GM19023 (cell line): ENCODE data around the gene LRP1B.
"Not testable (repeated sequence)": the region's sequence is repeated elsewhere in the genome, so short reads cannot be mapped to it uniquely, and the experiment has no call there.

Source experiments
- ATAC-seq: cut with Tn5 transposase; IDR thresholded peaks from one replicate; pipeline ENCODE4 v1.9.1; 2021; ENCODE audit warnings: mild to moderate bottlenecking, moderate library complexity; ENCODE audit not compliant: unreplicated experiment

The LRP1B gene

DNA sequence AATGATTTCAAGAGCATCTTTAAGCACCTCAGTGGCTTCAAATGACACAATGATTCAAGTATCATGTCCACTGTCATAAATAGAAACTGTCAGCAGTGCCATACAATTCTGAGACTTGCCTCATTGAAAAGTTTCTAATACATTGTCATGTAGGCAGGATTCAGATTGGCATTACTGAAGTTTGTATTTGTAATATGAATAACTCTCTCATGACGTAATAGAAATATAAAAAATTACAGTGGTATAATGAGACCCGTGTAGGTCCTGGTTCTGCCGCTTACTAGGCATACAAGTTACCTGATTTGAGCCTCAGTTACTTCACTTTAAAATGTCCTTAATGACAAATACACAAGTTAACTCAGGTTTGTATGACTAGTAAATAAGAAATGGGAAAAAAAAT, 1814.5 kb downstream of the LRP1B start:
- no peak for ATAC-seq

DNA sequence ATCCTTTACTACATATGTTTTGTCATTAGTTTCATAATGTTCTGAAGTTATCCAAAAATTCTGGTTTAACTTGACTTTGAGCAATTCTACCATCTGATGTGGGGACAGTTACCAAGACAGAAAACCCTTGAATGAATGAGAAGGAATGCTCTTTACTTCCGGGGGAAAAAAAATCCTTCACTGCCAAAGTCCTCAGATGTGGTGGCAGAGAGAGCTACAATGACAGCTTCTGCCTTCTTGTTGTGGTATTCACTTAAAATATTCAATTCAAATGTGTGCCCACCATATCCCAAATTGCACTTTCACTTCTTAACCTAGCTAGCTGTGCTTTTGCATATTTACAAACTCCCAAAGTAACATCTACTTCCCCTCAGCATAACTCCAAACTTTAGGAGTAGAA, 1818.9 kb downstream of the LRP1B start:
- no peak for ATAC-seq

DNA sequence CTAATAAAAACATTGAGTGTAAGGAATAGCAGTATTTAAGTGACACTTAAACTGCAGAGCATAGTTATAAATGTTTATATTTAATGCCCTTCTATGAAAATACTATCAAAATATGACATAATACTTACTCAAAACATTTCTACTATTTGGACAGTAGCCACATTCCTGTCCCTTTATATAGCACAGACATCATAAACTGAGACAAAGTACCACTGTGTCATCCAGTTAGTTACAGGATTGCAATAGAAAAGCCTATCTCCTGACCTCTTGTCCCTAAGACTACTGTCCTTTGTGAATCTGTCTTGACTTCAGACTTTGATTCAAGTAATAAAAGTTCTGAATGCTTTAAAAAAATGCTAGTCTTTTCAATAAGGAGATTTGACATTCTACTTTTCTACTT, 1822.1 kb downstream of the LRP1B start:
- ATAC-seq: no peak

DNA sequence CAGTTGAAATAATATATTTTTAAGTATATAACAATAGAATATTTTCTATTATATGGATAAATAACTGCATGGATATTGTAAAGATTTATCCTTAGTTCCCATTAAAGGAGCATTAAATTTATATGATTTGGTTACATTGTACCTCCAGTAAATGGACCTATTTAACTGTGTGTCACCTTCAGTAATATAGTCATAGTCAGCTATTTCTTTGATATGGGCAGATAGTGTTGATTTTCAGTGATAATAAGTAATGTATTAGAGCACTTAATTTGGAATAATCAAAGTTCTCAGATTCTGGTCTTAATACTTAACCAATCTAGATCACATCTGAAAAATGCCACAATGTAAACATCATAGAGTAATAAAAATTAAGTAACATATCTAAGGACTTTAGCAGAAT, 1823.3 kb downstream of the LRP1B start:
- ATAC-seq: no peak

DNA sequence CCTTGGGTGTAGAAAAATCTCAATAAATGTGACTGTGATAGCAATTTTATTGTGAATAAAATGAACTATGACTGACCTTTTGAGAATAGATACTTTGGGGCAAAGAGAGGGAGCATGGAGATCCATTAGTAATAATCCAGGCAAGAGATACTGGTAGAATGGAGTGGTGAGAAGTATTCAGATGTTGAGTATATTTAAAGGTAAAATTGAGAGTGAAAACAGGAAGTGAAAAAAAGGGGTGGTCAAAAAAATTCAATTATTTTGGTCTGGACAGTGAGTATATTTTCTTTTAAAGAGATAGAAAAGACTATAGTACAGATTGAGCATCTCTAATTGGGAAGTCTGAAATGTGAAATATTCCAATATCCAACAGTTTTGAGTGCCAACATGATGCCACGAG, 1835.0 kb downstream of the LRP1B start:
- ATAC-seq: no peak

DNA sequence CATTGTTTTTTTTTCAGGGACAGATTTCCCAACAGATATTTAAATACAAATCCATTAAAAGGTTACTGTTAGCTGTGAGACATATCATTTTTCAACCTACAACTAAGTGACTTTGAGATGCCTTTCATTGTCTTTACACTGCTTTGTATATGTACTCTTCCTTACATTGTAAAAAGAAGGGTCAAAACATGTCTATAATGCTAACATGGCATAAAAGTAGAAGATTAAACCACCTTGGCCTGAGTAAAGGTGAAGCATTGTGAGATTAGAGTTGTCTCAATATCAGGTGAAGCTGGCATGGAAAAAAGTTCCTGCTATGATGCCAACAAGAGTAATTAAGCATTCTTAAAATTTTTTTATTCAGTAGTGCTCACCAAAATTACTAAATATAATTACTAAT, 1842.1 kb downstream of the LRP1B start:
- ATAC-seq: no peak

DNA sequence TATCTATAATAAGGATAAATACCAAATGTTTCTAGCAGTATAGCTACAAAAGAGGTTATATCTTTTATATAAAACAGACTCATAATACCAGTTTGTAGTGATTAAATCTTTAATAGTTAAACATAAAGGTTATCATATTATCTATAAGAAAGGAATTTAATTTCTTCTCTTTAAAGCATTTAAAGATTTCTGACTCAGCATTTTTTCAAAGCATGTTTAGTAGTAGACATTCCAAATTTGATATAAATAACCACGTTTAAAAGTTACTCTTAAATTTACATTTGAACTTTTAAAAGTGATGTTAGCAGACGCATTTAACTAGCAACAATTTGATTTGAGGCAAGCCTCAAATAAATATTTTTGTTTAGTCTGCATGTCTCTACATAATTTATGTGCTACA, 1842.6 kb downstream of the LRP1B start:
- ATAC-seq: no peak

DNA sequence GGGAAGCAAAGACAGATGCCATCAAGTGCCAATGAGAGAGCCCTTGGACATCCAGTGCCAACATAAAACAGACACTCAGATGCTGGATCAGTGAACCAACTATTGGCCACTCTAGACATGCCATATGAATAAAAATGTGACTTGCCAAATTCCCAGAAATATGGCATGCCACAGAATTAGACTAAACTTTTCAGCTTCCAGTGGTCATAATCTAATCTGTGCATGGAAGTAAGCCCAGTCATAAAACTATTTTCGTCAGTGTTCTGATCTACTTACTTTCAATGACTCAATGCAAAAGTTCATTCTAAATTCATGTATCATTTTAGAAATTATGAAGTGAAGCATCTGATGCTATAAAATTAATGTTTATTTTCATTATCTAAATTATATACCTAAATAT, 1844.4 kb downstream of the LRP1B start:
- no peak for ATAC-seq

DNA sequence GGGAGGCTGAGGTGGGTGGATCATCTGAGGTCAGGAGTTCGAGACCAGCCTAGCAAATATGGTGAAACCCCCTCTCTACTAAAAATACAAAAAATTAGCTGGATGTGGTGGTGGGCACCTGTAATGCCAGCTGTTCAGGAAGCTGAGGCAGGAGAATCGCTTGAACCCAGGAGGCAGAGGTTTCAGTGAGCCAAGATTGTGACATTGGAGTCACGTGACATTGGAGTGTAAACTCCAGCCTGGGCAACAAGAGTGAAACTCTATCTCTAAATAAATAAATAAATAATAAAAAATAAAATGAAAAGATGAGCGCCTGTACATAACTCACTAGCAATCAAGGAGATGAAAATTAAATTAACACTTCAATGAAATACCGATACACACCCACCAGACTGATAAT, 1853.5 kb downstream of the LRP1B start:
- not testable (repeated sequence) for ATAC-seq

DNA sequence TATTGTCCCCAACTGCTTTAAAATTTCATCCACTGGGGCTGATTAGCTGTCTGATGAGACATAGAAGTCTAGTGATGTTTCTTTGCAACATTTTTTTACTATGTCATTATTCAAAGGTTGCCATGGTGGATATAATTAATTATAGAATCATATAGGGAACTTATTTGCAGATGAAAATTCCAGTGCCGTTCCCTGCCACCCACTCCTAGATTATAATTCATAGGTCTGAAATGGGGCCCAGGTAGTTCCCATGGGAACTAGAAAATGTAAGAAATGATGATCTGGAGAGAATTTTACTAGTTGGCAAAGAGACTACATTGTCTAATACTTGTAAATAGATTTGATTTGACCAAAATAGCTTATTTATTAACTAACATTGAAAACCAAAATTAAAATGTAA, 1854.2 kb downstream of the LRP1B start:
- no peak for ATAC-seq

DNA sequence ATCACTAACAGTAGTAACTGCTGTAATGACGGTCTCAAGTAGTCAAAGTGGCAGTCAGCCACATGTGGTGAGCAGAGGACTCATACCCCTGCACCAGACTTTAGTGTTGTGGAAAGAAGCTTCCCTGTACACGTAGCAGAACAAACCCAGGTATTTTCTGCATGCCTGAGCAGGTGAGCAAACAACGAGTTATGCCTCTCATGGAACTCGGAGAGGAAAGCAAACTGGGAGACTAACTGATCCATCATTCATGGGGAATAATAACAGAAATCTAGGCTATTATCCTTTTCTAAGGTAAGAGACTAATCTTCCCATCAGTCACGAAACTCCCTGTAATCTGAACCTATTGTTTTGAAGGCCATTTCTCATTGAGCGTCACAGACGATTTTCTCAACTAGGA, 1855.4 kb downstream of the LRP1B start:
- ATAC-seq: no peak

DNA sequence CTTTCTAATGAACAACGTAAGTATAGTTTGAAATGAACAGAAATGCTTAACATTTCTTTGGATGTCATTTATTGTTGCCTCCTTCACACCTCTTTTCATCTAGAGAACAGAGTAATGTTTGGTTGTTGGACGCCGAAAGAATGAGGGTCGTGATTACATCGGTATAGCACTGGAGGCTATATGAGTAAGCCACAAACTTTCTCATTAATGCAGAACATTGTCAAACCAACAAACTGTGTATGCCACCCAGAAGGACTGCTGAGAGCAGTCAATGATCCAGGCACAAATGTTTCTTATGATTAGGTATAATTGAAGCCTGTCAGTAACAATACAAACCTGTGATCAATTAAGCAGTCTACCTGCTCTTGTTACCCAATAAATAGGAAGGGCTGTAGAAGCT, 1855.9 kb downstream of the LRP1B start:
- ATAC-seq: no peak

DNA sequence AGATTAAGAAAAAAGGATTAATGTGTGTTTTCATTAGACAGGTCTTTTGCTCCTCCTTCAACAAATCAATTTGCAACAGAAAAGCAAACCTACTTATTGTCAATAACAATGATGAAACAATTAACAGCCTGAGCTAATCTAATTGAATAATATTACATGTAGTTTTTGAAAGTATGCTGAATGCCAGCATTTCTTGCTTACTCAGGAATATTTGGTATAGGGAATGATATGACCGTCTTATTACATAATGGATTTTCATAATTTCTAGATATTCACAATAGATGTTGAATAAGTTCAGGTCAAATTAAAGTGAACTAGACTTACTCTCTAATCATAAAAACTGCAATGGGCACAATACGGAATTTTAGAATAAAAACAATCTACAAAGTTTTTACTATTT, 1856.9 kb downstream of the LRP1B start:
- ATAC-seq: no peak

DNA sequence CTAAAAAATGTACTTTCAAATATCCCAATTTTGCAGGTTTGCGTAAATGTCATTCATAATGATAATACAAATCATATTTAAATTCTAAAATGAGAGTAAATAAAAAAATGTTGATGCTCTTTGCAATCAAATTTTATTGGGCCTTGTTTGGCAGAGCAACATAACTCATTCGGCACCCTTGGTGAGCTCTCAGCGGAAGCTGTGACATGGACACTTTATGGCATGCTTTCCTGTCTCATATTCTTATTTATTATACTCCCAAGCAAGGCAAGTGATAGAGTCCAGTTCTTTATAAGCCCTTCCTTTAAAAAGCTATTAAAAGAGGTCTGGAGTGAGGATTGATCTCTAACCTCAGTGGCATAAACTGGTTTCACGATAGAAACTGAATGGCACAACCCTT, 1857.4 kb downstream of the LRP1B start:
- ATAC-seq: no peak

DNA sequence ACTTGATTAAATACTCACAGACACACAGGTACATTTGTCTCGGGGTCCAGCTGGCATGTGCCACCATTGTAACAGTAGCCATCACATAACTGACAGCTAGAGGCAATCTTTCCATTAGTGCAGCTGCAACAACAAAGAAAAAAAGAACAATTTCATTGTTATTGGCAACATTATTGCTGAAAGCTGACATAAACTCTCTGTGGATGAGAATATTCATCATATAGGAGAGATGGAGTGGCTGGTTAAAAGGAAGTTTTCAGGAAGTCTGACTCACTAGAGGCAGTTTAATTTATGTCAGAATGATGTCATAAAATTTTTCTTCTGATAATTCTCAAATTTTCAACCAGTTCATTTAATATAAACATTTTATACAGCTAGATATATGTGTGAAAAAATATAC, 1860.6 kb downstream of the LRP1B start:
- no peak for ATAC-seq

DNA sequence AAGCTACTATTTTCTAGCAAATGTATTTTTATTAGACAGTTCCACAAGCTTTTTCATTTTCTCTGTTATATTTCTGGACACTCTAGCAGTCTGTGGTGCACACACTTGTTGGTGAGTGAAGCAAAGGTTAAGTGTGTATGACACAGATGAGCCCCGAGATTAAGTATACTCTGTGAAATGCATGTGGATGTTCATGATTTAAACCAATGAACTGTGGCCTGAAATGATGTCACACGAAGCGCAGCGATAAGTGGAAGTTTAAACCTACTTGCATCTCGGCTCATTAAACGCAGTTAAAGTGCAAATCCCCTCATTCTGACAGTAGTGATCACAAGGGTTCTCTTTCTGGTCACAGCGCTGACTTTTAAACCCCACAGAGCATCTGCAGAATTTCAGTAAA, 1861.8 kb downstream of the LRP1B start:
- no peak for ATAC-seq

DNA sequence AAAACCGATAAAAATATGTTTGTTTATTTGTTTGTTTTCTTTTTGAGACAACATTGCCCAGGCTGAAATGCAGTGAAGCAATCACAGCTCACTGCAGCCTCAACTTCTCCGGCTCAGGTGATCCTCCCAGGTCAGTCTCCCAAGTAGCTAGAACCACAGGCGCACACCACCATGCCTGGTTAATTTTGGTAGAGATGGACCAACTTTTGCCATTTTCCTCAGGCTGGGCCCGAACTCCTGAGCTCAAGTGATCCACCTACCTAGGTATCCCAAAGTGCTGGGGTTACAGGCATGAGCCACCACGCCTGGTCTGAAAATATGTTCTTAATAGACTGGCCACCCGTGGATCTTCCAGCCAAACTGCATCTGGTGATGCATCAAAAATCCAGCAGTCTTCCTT, 1867.9 kb downstream of the LRP1B start:
- no peak for ATAC-seq

DNA sequence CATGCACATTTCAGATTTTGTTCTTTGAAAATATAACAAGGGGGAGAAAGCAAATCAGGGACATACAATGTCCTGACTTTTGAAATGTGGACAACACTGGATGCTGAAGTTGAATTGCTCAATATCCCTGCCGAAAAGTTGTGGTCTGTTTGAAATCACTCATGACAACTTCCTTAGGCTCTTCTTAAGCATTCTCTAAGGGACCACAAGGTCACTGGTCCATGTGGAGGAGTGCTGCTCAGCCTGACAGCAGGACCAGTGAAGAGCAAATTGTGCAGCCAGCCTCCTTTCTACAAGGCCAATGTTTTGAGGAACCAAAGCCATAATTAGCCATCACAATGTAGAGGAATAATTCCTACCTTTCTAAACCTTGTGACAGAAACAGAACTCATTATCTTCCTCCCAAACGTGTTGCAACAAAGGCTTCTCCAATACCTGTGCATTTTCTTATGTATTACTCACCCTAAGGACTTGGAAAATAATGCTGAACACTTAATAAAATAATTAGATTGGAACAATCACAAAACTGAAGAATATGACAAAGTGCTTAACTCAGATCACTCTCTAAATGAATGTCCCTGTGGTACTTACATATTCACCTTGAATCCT, 1873.0 kb downstream of the LRP1B start:
- no peak for ATAC-seq

DNA sequence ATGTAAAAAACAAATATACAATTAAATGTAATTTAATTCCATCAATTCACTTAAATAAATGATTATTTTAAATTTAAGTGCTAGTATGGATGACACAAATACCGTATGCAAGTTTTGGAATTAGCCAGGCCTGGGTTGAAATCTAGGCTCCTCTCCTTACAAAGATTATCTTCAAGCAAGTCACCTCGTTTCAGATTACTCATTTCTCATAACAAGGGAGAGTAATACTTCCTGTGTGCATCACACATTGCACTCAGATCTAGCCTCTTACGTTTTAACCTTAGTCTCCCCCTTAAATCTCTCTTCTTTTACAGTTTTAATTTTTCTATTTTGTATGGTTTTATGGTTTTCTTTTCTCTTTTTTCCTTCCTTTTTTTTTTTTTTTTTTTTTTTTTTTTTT, 1874.7 kb downstream of the LRP1B start:
- no peak for ATAC-seq

DNA sequence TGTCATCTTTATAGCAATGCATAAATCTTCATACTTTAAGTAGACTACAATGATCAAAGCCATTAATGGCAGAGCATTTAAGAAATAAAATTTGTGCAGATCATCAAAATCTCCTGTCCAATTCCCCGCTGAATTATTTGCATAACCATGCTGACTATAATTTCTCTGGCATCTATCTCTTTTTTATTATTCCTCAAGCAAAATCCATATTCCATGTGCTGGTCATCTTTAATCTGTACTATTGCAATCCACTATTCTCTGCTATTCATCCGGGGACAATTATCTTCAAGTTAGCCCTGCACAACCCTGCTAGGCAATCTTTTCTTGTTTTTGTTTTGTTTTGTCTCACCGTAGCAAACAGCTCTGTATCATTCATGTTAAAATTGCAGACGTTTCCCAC, 1881.0 kb downstream of the LRP1B start:
- no peak for ATAC-seq

DNA sequence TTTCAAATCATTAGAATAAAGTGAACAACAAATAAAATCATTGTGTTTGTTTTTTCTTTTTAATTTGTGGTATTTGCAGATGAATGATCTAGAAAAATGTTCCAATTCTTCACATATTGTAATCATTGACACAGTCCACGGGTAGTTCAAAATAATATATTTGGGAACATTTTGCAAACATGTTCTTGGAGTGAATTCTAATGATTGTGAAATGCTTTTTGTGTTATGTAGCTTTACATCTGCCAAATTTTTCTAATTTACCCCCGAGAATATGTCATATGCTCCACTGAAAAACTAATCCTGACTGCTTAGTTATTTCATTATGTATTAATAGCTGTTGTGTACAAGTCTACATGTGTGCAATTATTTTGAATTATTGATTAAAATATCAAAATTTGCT, 1882.2 kb downstream of the LRP1B start:
- no peak for ATAC-seq

DNA sequence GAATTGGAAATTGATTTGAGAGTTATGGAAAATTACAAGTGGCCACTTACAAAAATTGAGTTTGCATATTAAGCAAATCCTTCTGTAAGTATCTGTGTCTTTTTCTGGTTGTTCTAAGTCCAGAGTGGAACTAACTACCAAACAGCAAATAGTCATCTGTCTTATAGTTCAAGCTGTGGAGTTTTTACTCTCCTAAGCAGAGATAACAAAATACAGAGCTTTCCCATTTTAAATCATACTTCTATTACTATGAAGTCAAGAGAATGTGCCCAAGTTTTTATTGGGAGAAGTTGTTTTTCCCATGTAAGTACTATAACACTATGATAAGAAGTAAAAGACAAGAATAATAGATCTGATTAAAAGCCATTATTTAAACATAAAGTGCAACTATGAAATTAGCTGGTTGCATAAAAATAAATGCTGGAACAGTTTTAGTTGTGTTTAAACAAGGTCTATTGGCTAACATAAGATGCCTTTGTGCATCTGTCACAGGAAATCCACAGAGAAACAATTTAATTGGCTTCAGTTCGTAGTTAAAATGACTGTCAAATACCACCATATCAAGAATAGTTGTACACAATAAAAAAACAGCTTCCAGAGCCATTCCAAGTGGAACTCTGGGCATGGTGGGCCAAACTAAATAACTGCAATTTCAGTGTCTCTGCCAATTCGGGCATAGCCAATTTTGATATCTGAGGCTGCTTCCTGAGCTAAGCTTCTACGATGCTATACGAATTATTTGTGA, 1883.2 kb downstream of the LRP1B start:
- ATAC-seq: no peak

DNA sequence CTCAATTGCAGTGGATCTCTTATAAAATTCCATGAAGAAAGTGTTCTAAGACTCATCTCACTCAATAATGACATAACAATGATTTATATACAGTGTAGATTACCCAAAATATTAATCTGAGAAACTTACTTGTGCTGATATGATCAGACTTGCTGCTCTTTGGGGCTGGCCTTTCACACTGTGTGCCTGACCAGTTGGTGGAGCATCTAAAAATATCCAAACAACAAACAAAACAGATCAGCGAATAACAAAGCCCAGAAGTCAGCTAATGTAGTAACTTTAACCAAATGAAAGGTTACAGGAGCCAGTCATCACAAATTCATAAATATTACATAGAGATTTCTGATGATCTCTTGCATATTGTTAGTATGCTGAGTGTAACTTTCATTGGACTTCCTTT, 1883.9 kb downstream of the LRP1B start:
- ATAC-seq: no peak
